ENCODE results near the gene WDR64.
"Not testable (repeated sequence)": the region's sequence is repeated elsewhere in the genome, so short reads cannot be mapped to it uniquely, and the experiment has no call there.

The WDR64 gene

GRCh38 chr1:241696172-241696814 is 44.2 kb downstream of the WDR64 start:
- Histone ChIP-seq H3K27me3 (ENCODE audit: control insufficient read depth, insufficient read depth, low read length) (no peaks in the 10 kb centered on the region), H3K4me3 (ENCODE audit: low read depth, low read length) (no peak overlapping the region), H3K4me1 (ENCODE audit: control insufficient read depth, insufficient read depth, low read length) (no peaks in the 10 kb centered on the region), H3K36me3 (ENCODE audit: control insufficient read depth, insufficient read depth, low read length) (no peaks in the 10 kb centered on the region), H3K9ac (ENCODE audit: low read depth, low read length) (no peak overlapping the region), H3K9me3 (ENCODE audit: control insufficient read depth, insufficient read depth, low read length) (no peaks in the 10 kb centered on the region)

GRCh38 chr1:241696815-241697639 is 44.9 kb downstream of the WDR64 start:
- Histone ChIP-seq H3K27me3 (ENCODE audit: control insufficient read depth, insufficient read depth, low read length) (no peaks in the 10 kb centered on the region), H3K9me3 (ENCODE audit: control insufficient read depth, insufficient read depth, low read length) (no peaks in the 10 kb centered on the region), H3K4me3 (ENCODE audit: low read depth, low read length) (no peak overlapping the region), H3K36me3 (ENCODE audit: control insufficient read depth, insufficient read depth, low read length) (no peaks in the 10 kb centered on the region), H3K4me1 (ENCODE audit: control insufficient read depth, insufficient read depth, low read length) (no peaks in the 10 kb centered on the region), H3K9ac (ENCODE audit: low read depth, low read length) (no peak overlapping the region)

GRCh38 chr1:241697640-241698018 is 45.5 kb downstream of the WDR64 start:
- H3K4me3 ChIP-seq (ENCODE audit: low read depth, low read length), result no peak overlapping the region
- H3K36me3 ChIP-seq (ENCODE audit: control insufficient read depth, insufficient read depth, low read length), result no peaks in the 10 kb centered on the region
- no peak overlapping the region for H3K9ac ChIP-seq (ENCODE audit: low read depth, low read length)
- no peaks in the 10 kb centered on the region for H3K27me3 ChIP-seq (ENCODE audit: control insufficient read depth, insufficient read depth, low read length)
- no peaks in the 10 kb centered on the region for H3K4me1 ChIP-seq (ENCODE audit: control insufficient read depth, insufficient read depth, low read length)
- no peaks in the 10 kb centered on the region for H3K9me3 ChIP-seq (ENCODE audit: control insufficient read depth, insufficient read depth, low read length)

GRCh38 chr1:241698177-241698576 is 46.1 kb downstream of the WDR64 start:
- no peaks in the 10 kb centered on the region for H3K27me3 ChIP-seq (ENCODE audit: control insufficient read depth, insufficient read depth, low read length)
- H3K36me3 ChIP-seq (ENCODE audit: control insufficient read depth, insufficient read depth, low read length), result no peaks in the 10 kb centered on the region
- H3K4me1 ChIP-seq (ENCODE audit: control insufficient read depth, insufficient read depth, low read length), result no peaks in the 10 kb centered on the region
- H3K9ac ChIP-seq (ENCODE audit: low read depth, low read length), result no peak overlapping the region
- H3K4me3 ChIP-seq (ENCODE audit: low read depth, low read length), result no peak overlapping the region
- H3K9me3 ChIP-seq (ENCODE audit: control insufficient read depth, insufficient read depth, low read length), result no peaks in the 10 kb centered on the region

DNA sequence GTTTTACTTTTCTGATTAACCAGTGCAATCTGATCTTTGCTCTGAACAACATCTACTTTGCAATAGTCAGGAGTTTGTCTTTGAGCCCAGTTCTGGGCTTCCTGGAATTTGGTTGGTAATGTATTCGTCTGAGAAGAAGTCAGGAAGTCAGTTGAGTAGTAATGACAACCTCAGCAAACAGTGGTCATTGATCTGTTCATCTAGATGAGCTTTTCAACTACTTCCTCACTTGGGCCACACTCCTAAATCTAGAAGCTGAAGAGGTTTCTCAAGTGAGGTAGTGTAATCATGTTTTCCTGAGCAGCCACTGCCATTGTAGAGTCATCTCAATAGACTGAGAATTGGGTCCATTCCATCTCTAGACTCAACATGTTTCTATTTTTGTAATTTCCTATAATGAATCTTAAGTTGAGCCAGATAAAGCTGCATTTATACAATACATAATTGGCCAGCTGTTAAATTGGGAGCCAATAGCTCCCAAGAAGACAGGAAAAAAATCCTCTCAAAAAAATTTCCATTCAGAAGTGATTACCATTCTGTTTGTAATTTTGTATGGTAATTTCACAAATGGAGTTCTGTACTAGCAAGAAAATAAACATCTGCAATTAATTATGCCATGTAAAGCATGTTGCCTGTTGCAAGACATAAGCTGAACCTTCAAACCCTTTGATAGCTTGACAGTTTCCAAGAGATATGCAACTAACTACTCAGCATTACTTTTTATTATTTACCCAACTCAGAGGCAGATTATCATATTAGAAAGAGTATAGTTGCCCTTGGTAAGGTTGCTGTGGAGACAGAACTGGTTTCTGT is 49.6 kb downstream of the WDR64 start:
- no peaks in the 10 kb centered on the region for H3K36me3 ChIP-seq (ENCODE audit: control insufficient read depth, insufficient read depth, low read length)

DNA sequence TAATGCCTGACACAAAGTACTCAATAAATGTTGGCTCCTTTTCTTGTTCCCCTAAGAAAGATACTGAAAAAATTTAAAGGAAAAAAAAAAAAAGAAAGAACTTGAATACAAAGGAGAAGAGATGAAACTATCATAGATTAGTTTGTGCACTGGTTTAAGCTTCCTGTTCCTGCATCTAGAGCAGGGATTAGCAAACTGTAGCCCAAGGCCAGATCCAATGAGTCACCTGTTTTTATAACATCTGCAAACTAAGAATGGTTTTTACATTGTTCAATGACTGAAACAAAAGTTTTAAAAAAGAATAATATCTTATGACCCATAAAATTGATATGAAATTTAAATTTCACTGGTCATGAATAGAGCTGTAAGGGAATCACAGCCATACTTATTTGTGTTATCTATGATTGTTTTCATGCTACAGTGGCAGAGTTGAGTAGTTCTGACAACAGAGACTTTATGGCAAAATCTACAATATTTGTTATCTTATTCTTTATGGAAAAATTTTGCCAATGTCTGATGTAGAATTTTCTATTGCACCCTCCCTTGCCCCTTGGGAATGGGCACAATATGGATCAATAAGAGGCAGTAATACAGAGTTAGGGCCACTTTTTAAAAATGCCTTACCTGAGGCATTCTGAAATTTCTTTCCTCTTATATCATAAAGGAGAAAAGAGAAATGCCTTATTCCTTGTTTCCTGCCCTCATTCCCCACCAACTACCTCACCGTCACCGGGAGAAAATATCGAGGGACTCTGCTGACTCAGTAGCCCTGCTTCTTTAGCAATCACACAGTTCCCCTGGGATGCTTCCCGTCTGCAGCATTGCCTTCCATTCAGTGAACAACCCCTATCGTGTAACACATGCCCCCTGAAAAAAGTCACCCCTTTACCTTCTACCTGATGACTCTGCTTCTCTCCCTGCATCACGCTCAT is 50.6 kb downstream of the WDR64 start:
- H3K27me3 ChIP-seq (ENCODE audit: control insufficient read depth, insufficient read depth, low read length), result no peaks in the 10 kb centered on the region
- no peak overlapping the region for H3K4me3 ChIP-seq (ENCODE audit: low read depth, low read length)
- H3K36me3 ChIP-seq (ENCODE audit: control insufficient read depth, insufficient read depth, low read length), result no peaks in the 10 kb centered on the region
- no peaks in the 10 kb centered on the region for H3K4me1 ChIP-seq (ENCODE audit: control insufficient read depth, insufficient read depth, low read length)
- H3K9ac ChIP-seq (ENCODE audit: low read depth, low read length), result no peak overlapping the region
- H3K9me3 ChIP-seq (ENCODE audit: control insufficient read depth, insufficient read depth, low read length), result no peaks in the 10 kb centered on the region

More for the DNA sequence above, 49.6 kb downstream of the WDR64 start:
- H3K4me3 ChIP-seq (ENCODE audit: low read depth, low read length), result no peak overlapping the region
- H3K9me3 ChIP-seq (ENCODE audit: control insufficient read depth, insufficient read depth, low read length), result no peaks in the 10 kb centered on the region
- no peaks in the 10 kb centered on the region for H3K27me3 ChIP-seq (ENCODE audit: control insufficient read depth, insufficient read depth, low read length)
- H3K9ac ChIP-seq (ENCODE audit: low read depth, low read length), result no peak overlapping the region
- H3K4me1 ChIP-seq (ENCODE audit: control insufficient read depth, insufficient read depth, low read length), result no peaks in the 10 kb centered on the region

GRCh38 chr1:241703739-241704138 is 51.7 kb downstream of the WDR64 start:
- not testable (repeated sequence) for H3K36me3 ChIP-seq (ENCODE audit: control insufficient read depth, insufficient read depth, low read length); H3K9me3 ChIP-seq (ENCODE audit: control insufficient read depth, insufficient read depth, low read length); H3K4me1 ChIP-seq (ENCODE audit: control insufficient read depth, insufficient read depth, low read length); H3K27me3 ChIP-seq (ENCODE audit: control insufficient read depth, insufficient read depth, low read length); H3K9ac ChIP-seq (ENCODE audit: low read depth, low read length); H3K4me3 ChIP-seq (ENCODE audit: low read depth, low read length)

DNA sequence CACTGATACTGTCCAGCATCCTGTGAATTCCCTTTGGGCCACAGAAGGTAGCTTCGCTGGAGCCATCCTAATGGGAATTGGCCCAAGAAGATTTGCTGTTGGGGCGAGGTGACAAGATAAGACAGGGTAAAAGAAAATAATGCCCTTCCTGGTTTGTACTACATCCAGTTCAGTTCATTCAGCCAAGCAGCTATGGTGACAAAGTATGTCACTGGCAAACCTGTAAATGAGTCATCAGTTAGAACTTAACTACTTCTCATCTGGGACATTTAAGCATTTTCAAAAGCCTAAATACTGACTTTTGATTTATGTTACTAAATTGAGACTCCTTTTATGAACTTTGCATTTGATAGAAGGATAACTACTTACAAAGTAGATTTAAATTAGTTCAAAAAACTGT is 54.2 kb downstream of the WDR64 start:
- no peaks in the 10 kb centered on the region for H3K4me1 ChIP-seq (ENCODE audit: control insufficient read depth, insufficient read depth, low read length)

GRCh38 chr1:241706967-241707366 is 54.9 kb downstream of the WDR64 start:
- no peak overlapping the region for H3K4me3 ChIP-seq (ENCODE audit: low read depth, low read length)
- H3K4me1 ChIP-seq (ENCODE audit: control insufficient read depth, insufficient read depth, low read length), result no peaks in the 10 kb centered on the region

More for the DNA sequence above, 54.2 kb downstream of the WDR64 start:
- no peaks in the 10 kb centered on the region for H3K9me3 ChIP-seq (ENCODE audit: control insufficient read depth, insufficient read depth, low read length)
- H3K4me3 ChIP-seq (ENCODE audit: low read depth, low read length), result no peak overlapping the region
- no peaks in the 10 kb centered on the region for H3K27me3 ChIP-seq (ENCODE audit: control insufficient read depth, insufficient read depth, low read length)
- no peak overlapping the region for H3K9ac ChIP-seq (ENCODE audit: low read depth, low read length)
- H3K36me3 ChIP-seq (ENCODE audit: control insufficient read depth, insufficient read depth, low read length), result no peaks in the 10 kb centered on the region

DNA sequence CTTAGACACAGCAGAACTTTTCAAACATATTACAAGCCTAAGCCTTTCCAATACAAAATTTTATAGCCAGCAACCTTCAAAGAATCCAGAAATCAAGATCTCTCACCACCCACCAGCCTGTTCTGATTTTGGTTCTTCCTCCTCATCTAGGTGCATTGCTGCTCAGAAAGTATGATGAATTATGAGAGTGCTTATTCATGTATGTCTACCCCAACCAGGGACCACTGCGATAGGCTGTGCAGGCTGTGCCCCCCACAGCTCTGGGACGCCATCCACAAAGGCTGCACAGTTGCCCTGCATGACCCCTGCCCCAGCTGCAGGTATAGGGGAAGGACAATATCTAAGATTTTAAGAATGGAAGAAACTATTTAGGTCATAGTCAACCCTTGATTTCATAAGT is 55.4 kb downstream of the WDR64 start:
- Histone ChIP-seq H3K9me3 (ENCODE audit: control insufficient read depth, insufficient read depth, low read length) (no peaks in the 10 kb centered on the region), H3K4me1 (ENCODE audit: control insufficient read depth, insufficient read depth, low read length) (no peaks in the 10 kb centered on the region), H3K9ac (ENCODE audit: low read depth, low read length) (no peak overlapping the region), H3K4me3 (ENCODE audit: low read depth, low read length) (no peak overlapping the region), H3K27me3 (ENCODE audit: control insufficient read depth, insufficient read depth, low read length) (no peaks in the 10 kb centered on the region), H3K36me3 (ENCODE audit: control insufficient read depth, insufficient read depth, low read length) (no peaks in the 10 kb centered on the region)

More at GRCh38 chr1:241706967-241707366, 54.9 kb downstream of the WDR64 start:
- Histone ChIP-seq H3K36me3 (ENCODE audit: control insufficient read depth, insufficient read depth, low read length) (no peaks in the 10 kb centered on the region), H3K9me3 (ENCODE audit: control insufficient read depth, insufficient read depth, low read length) (no peaks in the 10 kb centered on the region), H3K9ac (ENCODE audit: low read depth, low read length) (no peak overlapping the region), H3K27me3 (ENCODE audit: control insufficient read depth, insufficient read depth, low read length) (no peaks in the 10 kb centered on the region)

DNA sequence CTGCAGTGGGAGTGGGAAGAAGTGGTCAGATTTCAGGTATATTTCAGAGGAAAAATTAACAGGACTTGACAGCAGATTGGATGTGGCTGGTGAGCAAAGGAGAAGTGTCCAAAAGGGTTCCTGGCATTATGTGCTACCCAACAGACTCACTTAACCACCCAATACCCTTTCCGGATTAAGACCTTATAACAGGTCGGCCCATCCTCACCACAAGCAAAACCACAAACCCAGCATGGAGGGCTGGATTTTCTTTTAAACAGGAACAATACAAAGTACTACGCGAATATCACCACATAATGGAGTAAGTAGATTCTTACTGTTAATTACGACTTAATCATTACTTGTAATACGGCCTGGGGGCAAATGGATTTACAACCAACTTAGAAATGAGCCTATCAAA is 59.2 kb downstream of the WDR64 start:
- no peaks in the 10 kb centered on the region for H3K36me3 ChIP-seq (ENCODE audit: control insufficient read depth, insufficient read depth, low read length)
- no peaks in the 10 kb centered on the region for H3K9me3 ChIP-seq (ENCODE audit: control insufficient read depth, insufficient read depth, low read length)
- H3K4me3 ChIP-seq (ENCODE audit: low read depth, low read length), result no peak overlapping the region
- no peaks in the 10 kb centered on the region for H3K4me1 ChIP-seq (ENCODE audit: control insufficient read depth, insufficient read depth, low read length)
- no peaks in the 10 kb centered on the region for H3K27me3 ChIP-seq (ENCODE audit: control insufficient read depth, insufficient read depth, low read length)
- H3K9ac ChIP-seq (ENCODE audit: low read depth, low read length), result no peak overlapping the region

All from iPS-15b (cell line).